A549 treated with DMSO at 1 μM for 4 hours (cell line): ENCODE data around the gene GOLGA6L7. TPM values are rescaled to one million over a fixed set of nuclear protein-coding genes. Genes with fewer than 3 reads are reported as not detected.

Source experiments
- total RNA-seq: library from RNA; stranded (reverse); fragments of 200-300 nt; extraction: Qiagen RNA extraction; gene quantifications from 5 replicates; pipeline ENCODE4 v1.2.3, GENCODE V29; 2022; ENCODE audit warnings: low read depth

Gene GOLGA6L7, protein sequence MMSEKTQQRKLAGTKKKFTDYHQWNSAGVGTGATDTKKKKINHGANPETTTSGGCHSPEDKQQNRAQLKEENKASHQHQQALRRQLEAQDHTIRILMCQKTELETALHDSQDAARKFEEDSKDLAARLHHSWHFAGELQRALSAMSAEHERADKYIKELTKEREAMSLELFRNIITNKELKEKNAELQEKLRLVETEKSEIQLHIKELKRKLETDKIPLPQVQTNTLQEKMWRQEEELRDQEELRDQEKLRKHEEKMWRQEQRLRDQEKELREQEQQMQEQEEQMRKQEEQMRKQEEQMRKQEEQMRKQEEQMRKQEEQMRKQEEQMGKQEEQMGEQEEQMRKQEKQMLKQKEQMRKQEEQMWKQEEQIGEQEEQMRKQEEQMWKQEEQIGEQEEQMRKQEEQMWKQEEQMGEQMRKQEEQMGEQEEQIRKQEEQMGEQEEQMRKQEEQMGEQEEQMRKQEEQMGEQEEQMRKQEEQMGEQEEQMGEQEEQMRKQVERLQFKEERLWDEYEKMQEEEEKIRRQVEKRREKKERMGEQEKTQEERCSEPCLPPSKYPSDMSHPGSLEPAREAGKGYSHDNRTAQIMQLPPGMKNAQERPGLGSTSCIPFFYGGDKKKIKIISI
- total RNA-seq, result not detected in 5 replicates

DNA sequence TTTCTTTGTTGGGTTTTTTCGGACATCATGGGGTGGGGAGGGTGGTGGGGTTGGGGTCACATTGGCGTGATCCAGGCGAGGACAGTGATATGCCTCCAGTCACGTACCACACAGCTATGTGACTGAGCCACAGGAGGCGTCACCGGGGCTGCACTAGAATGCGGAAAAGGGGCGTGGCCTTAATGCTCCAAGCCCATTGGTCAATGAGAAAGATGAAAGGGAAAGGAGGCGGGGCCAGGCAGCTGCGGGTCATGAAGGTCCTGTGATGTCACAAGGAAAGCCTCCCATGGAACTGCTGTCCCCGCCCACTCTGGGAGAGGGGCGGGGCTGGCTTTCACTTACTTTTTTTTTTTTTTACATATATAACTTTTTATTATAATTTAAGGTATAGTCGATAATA, at the start of gene GOLGA6L7:
Gene GOLGA6L7 (minus strand): TSS at position 124 of the 400 bp plus-strand sequence. CDS start 95 bp downstream, at position 29.

GRCh38 chr15:28885630-28886430, 37.4 kb upstream of the GOLGA6L7 start, which contains the start of gene APBA2:
APBA2 (plus strand) TSS chr15:28885974; CDS start chr15:29053885, 167,911 bp downstream.

Other genes with a start within 250 kb of the GOLGA6L7 start
- gene GOLGA8M, start 136.2 kb downstream of the GOLGA6L7 start, total RNA-seq, result not detected in 5 replicates
- gene APBA2, start 37.3 kb upstream of the GOLGA6L7 start, total RNA-seq, result 16.6 to 22.6 TPM (median 19.1 TPM) in 5 replicates